CD4-positive, alpha-beta T cell treated with Interleukin-1 beta for 1 hour (primary cell): Measurements from ENCODE around the gene SLC35G2.
"Not testable (repeated sequence)": the region's sequence is repeated elsewhere in the genome, so short reads cannot be mapped to it uniquely, and the experiment has no call there.

Source experiments
- DNase-seq, 2 donors: peaks; one replicate each; pipeline ENCODE4 v3.0.0-alpha.2; 2020 to 2022

SLC35G2 gene

GRCh38 chr3:136818769-136819391 lies at the start of gene SLC35G2:
SLC35G2 (plus strand) TSS chr3:136819126; CDS start chr3:136854461, 35,335 bp downstream.
- peak; percentile 22 to 40 for DNase-seq

GRCh38 chr3:136772709-136773108 lies 46.2 kb upstream of the SLC35G2 start:
- no peak for DNase-seq

- DNase-seq: no peak
Measured at GRCh38 chr3:136778865-136779264, 40.1 kb upstream of the SLC35G2 start.

DNA sequence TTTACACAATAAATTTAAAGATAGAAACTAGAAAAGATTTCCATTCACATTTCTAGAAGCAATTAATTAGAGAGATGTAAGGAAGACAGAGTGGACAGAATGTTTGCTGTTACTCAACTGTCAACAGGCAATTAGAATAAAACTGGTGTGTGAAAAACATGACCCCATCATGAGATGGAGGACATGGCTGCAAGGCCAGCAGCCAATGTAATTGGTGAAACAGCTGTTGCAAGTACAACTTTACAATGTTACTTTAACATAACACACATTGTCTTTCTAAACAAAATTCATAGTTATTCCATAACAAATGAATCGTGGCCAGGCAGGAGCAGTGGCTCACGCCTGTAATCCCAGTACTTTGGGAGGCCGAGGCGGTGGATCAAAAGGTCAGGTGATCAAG lies 38.2 kb upstream of the SLC35G2 start:
- DNase-seq: no peak

GRCh38 chr3:136783708-136784191 lies 35.2 kb upstream of the SLC35G2 start:
- DNase-seq: no peak

DNA sequence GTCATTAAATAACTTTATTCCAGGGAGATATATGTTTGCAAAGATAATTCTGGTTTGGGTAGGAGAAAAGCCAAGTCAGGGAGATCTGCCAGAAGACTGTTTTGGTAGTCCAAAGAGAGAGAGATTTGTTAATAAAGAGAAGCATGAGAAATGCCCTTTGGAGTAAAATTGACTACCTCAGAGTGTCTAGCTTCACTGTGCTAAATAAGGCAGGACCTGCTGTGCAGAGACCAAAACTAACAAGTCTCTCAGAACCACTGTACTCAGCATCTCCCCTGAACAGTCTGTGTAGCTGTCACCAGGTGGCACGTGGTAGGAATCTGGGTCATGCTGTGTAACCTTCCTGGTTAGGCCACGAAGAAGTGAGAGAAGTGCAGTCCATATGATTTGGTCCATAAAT lies 31.6 kb upstream of the SLC35G2 start:
- peak; percentile 22 to 27 for DNase-seq

DNA sequence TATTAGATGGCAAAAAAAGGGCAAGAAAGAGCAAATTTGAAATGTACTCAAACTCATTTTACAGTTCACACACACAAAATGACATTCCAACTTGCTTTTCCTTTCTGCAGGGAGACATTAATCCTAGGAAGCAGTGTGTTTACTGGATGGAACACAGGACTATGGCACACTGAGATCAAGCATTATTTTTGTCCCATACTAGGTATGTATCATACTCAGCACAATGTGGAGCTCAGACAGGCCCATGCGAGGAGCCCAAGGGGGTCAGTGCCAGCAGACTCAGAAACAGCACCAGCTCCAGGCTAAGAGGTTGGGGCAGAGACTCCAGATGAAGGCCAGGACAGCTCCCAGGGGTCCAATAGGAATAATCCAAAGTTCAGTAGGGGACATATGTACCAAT lies 30.8 kb upstream of the SLC35G2 start:
- DNase-seq: no peak

- DNase-seq: no peak
Measured at GRCh38 chr3:136789976-136790375, 28.9 kb upstream of the SLC35G2 start.

DNA sequence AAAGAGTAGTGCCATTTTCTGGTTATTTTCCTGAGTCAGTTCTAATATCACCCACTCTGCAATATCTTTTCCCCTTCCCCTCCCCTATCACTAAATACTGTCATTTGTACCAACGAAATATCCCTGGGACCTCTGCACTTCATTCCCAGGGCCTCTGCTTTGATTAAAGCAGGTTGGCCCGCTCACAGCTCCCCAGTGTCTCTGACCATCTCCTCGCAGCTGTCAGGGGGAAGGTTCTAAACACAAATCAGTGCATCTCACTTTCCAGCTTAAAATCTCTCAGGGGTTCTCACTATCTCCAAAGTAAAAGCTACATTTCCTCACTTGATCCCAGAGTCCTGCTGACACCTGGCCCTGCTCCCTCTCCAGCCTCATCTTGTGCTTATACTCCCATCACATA lies 28.1 kb upstream of the SLC35G2 start:
- no peak for DNase-seq

- no peak for DNase-seq
Measured at GRCh38 chr3:136792556-136793330, 26.2 kb upstream of the SLC35G2 start.

GRCh38 chr3:136801146-136801545 lies 17.8 kb upstream of the SLC35G2 start:
- DNase-seq: not testable (repeated sequence)

DNA sequence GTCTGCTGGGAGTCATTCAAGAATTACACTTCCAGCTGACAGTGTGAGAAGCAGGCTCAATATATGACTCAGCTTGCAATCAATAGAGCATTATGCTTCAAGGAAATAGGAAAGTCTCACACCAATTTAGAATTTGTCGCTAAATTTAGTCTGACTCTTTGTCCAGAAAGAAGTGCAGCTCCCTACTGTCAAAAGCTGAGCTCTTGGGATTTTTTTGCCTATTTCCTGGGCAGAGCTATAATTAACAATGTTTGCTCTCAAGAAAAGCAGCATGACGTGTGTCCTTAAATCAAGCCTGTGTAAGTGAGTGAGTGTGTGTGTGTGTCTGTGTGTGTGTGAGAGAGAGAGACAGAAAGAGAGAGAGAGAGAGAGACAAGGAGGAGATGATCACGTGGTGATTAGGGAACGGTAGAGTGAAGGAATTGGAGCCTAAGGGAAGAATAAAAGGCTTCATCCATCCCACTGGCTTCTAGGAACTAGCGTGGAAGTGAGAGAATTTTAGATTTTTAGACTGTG lies 16.4 kb upstream of the SLC35G2 start:
- no peak for DNase-seq

GRCh38 chr3:136804141-136804540 lies 14.8 kb upstream of the SLC35G2 start:
- no peak for DNase-seq

DNA sequence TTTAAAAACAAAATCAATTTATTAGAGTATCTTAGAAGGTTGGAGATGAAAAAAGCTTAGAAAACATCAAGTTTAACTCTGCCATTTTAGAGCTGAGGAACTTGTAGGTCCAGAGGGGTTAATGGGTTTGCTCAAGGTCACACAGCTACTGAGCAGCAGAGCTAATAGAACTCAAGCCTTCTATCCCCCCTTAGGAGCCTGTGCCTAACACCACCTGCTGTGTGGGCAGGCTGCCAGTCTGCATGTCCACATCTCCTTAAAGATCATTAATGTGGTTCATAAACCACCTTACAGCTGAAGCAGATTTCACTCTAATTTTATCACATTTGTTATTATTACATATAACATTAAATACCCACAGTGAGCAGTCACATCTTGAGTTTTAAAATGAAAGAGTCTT lies 14.1 kb upstream of the SLC35G2 start:
- no peak for DNase-seq

- no peak for DNase-seq
Measured at GRCh38 chr3:136805795-136806194, 13.1 kb upstream of the SLC35G2 start.

DNA sequence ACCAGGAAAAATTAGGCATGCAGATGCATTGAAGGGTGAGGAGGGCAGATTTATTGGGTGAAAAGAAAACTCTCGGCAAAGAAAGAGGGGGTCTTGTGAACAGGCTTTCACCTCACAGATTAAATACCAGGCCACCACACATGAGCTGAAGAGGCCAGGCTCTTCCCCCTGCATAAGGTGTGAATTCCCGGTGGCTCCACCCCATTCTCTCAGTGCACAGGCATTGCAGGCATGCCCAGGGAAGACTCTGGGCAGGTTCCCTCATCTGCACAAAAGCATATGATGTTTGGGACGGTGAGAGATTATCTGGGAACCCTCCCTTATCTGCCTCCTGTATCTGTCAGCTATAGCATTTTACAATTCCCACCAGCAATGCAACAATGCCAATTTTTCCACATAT lies 7.2 kb upstream of the SLC35G2 start:
- no peak for DNase-seq

DNA sequence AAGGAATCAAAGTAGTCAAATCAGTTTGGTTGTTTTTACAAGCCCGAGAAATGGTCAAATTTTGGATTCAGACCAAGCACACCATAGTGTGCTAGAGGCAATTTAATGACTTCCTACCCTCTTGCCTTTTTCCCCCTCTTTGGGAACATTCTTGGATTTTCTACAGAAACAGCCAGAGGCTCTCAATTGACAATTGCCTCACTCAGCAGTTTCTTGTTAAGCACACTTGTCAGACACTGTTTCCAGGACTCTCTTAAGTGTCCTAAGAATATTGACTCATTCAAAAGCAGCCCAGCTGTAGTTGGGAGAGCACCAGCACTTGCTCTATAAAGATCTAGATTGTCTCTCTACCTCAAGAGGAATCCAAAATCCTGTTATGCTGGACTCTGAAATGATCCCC lies 1.5 kb upstream of the SLC35G2 start:
- DNase-seq: no peak

GRCh38 chr3:136818191-136818768 lies 646 bp upstream of the SLC35G2 start:
- DNase-seq: peak; percentile 12 to 43

GRCh38 chr3:136819392-136819730 lies 435 bp downstream of the SLC35G2 start:
- no peak for DNase-seq

GRCh38 chr3:136819731-136820679 lies 1.1 kb downstream of the SLC35G2 start:
- DNase-seq: peak; percentile 9 to 25

DNA sequence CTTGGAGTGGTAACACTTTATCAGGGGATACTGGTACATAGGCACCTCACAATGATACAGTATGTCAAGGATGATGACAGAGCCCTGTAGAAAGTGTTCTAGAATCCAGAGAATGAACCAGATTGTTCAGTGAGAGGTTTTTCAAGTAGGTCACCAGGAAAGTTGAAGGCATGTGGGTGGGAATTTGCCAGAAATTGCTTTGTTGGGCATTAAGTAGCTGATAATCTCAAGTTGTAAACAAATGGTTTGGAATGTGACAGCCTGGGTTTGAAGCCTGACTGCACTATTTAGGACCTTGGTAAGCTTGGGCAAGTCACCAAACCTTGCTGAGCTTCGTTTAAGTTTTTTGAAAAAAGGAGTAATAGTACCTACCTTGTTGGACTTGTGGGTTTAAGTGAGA lies 12.5 kb downstream of the SLC35G2 start:
- DNase-seq: no peak

GRCh38 chr3:136835089-136835812 lies 16.3 kb downstream of the SLC35G2 start:
- DNase-seq: no peak
